Measurements from ENCODE around the gene KERA. TPM values are rescaled to one million over a fixed set of nuclear protein-coding genes. Genes with fewer than 3 reads are reported as not detected.
"Not testable (repeated sequence)": the region's sequence is repeated elsewhere in the genome, so short reads cannot be mapped to it uniquely, and the experiment has no call there.

The KERA gene
- 0.05 TPM for polyA plus RNA-seq (2013, experiment 1 of 2; ENCODE audit: insufficient read length)
- polyA plus RNA-seq (2013, experiment 2 of 2; ENCODE audit: insufficient read length), result 0.46 TPM

- no peak for DNase-seq
Measured at GRCh38 chr12:91057368-91058165, at the start of gene KERA. TSS of gene KERA (minus strand) at chr12:91058024. CDS start at chr12:91056281, 1,743 bp downstream.

GRCh38 chr12:91106283-91106682 lies 48.5 kb upstream of the KERA start:
- DNase-seq, result no peak

- DNase-seq, result peak; percentile 76
Measured at GRCh38 chr12:91105807-91106206, 48.0 kb upstream of the KERA start.

GRCh38 chr12:91104812-91105466 lies 47.1 kb upstream of the KERA start:
- DNase-seq, result no peak

- DNase-seq, result no peak
Measured at GRCh38 chr12:91103624-91104023, 45.8 kb upstream of the KERA start.

- no peak for DNase-seq
Measured at GRCh38 chr12:91103101-91103500, 45.3 kb upstream of the KERA start.

GRCh38 chr12:91100906-91101305 lies 43.1 kb upstream of the KERA start:
- DNase-seq, result peak; percentile 68

GRCh38 chr12:91099836-91100235 lies 42.0 kb upstream of the KERA start:
- DNase-seq, result no peak

- no peak for DNase-seq
Measured at GRCh38 chr12:91099341-91099740, 41.5 kb upstream of the KERA start.

- peak; percentile 92 for DNase-seq
Measured at GRCh38 chr12:91098941-91099340, 41.1 kb upstream of the KERA start.

GRCh38 chr12:91098461-91098860 lies 40.6 kb upstream of the KERA start:
- DNase-seq, result no peak

- no peak for DNase-seq
Measured at GRCh38 chr12:91094957-91095356, 37.1 kb upstream of the KERA start.

- DNase-seq, result peak; percentile 30
Measured at GRCh38 chr12:91094032-91094662, 36.3 kb upstream of the KERA start.

GRCh38 chr12:91093341-91093740 lies 35.5 kb upstream of the KERA start:
- no peak for DNase-seq

- DNase-seq, result peak; percentile 29
Measured at GRCh38 chr12:91091916-91092715, 34.3 kb upstream of the KERA start.

GRCh38 chr12:91089953-91090352 lies 32.1 kb upstream of the KERA start:
- not testable (repeated sequence) for DNase-seq

GRCh38 chr12:91080041-91080440 lies 22.2 kb upstream of the KERA start:
- DNase-seq, result no peak

- no peak for DNase-seq
Measured at GRCh38 chr12:91078501-91078900, 20.7 kb upstream of the KERA start.

GRCh38 chr12:91077228-91077954 lies 19.6 kb upstream of the KERA start:
- no peak for DNase-seq

GRCh38 chr12:91074851-91075250 lies 17.0 kb upstream of the KERA start:
- no peak for DNase-seq

- DNase-seq, result peak; percentile 58
Measured at GRCh38 chr12:91074154-91074709, 16.4 kb upstream of the KERA start.

GRCh38 chr12:91073426-91073825 lies 15.6 kb upstream of the KERA start:
- DNase-seq, result no peak

Data from fibroblast of skin of scalp (primary cell).